Loucy (cell line): ENCODE data around the gene RAI14.
A peak's percentile ranks its signal among the peaks of the same experiment; 100 is the strongest.

Experiments
- H2AFZ ChIP-seq: fragments of 200-600 bp; sonication (generic); 2 replicates; pipeline ENCODE4 v1.6.0; 2016; ENCODE audit warnings: antibody characterized with exemption, mild to moderate bottlenecking, low read length, moderate library complexity
- H3F3A ChIP-seq: fragments of 200-600 bp; 2 replicates; pipeline ENCODE4 v1.6.0; 2016; ENCODE audit warnings: antibody characterized with exemption, low read depth, mild to moderate bottlenecking
- H3K27me3 ChIP-seq: fragments of 200-600 bp; sonication (generic); 2 replicates; pipeline ENCODE4 v1.6.1; 2014; ENCODE audit warnings: low read length, mild to moderate bottlenecking; ENCODE audit not compliant: insufficient read depth, poor library complexity, severe bottlenecking
- H3K36me3 ChIP-seq: fragments of 200-600 bp; sonication (generic); 2 replicates; pipeline ENCODE4 v1.6.1; 2016; ENCODE audit warnings: low read length; ENCODE audit not compliant: insufficient read depth
- H3K4me1 ChIP-seq: fragments of 200-600 bp; sonication (generic); 2 replicates; pipeline ENCODE4 v1.5.1; 2014; ENCODE audit warnings: low read length, mild to moderate bottlenecking; ENCODE audit not compliant: insufficient read depth, poor library complexity, severe bottlenecking
- H3K4me2 ChIP-seq: fragments of 200-600 bp; sonication (generic); 2 replicates; pipeline ENCODE4 v1.6.0; 2014; ENCODE audit warnings: antibody characterized with exemption, low read length, low read depth, mild to moderate bottlenecking; ENCODE audit not compliant: poor library complexity, severe bottlenecking
- H3K4me3 ChIP-seq: fragments of 200-600 bp; sonication (generic); 2 replicates; pipeline ENCODE4 v1.5.1; 2014; ENCODE audit warnings: low read length, mild to moderate bottlenecking, mixed read lengths; ENCODE audit not compliant: poor library complexity, severe bottlenecking
- H3K79me2 ChIP-seq: fragments of 200-600 bp; sonication (generic); 2 replicates; pipeline ENCODE4 v1.6.1; 2014; ENCODE audit warnings: low read length; ENCODE audit not compliant: insufficient read depth
- H3K9ac ChIP-seq: fragments of 200-600 bp; sonication (generic); 2 replicates; pipeline ENCODE4 v1.6.0; 2014; ENCODE audit warnings: mild to moderate bottlenecking, low read depth, low read length, moderate library complexity; ENCODE audit not compliant: poor library complexity, severe bottlenecking
- H3K9me2 ChIP-seq: fragments of 200-600 bp; sonication (generic); replicated peaks from 2 replicates; pipeline ENCODE4 v1.6.1; 2016; ENCODE audit warnings: low read depth, low read length, mixed read lengths
- H3K9me3 ChIP-seq: fragments of 200-600 bp; sonication (generic); 2 replicates; pipeline ENCODE4 v1.6.1; 2014; ENCODE audit warnings: mild to moderate bottlenecking, antibody characterized with exemption, low read length, low read depth; ENCODE audit not compliant: insufficient read depth
- H4K20me1 ChIP-seq: fragments of 200-600 bp; sonication (generic); 2 replicates; pipeline ENCODE4 v1.6.0; 2014; ENCODE audit warnings: antibody characterized with exemption, low read length, mild to moderate bottlenecking; ENCODE audit not compliant: insufficient read depth, poor library complexity, severe bottlenecking
- EZH2phosphoT487 ChIP-seq: fragments of 200-600 bp; IDR thresholded peaks from 2 replicates; pipeline ENCODE4 v1.6.1; 2018; ENCODE audit warnings: antibody characterized with exemption, mild to moderate bottlenecking, moderate library complexity, borderline replicate concordance
- TF ChIP-seq, protein P1 (sequence below): fragments of 200-600 bp; sonication (generic); conservative IDR thresholded peaks from 2 replicates; pipeline ENCODE4 v1.5.1; 2014; ENCODE audit warnings: mild to moderate bottlenecking, antibody characterized with exemption, low read length

RAI14 gene

DNA sequence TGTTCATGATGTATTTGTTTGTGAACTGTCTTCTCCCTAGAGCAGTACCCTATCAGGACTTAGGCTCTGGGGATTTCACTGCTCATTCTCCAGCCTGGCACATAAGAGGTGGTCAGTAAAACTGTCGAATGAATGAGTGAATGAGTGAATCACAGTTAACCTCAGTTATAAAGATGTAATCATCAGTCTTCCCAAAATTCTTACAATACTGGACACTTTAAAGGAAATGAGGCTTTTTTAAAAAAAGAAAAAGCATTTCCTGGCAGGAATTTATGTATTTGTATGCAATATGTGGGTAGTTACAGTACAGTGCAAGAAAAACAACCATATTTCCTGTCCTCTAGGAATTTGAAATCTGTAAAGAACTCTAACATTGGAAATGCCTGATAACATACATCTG, 59.6 kb downstream of the RAI14 start:
- Histone ChIP-seq H4K20me1 (no peaks in the 10 kb centered on the region), H3K9ac (no peak overlapping the region), H3F3A (no peaks in the 10 kb centered on the region), H3K4me3 (no peak overlapping the region), H3K4me1 (peaks cover 20% of the 10 kb centered on the region), H2AFZ (no peak overlapping the region), H3K27me3 (no peaks in the 10 kb centered on the region), H3K9me3 (no peaks in the 10 kb centered on the region), H3K9me2 (no peaks in the 10 kb centered on the region), H3K79me2 (no peaks in the 10 kb centered on the region), H3K4me2 (no peak overlapping the region), H3K36me3 (no peaks in the 10 kb centered on the region)
- TF ChIP-seq EZH2phosphoT487: no peak
- TF ChIP-seq, protein P1, sequence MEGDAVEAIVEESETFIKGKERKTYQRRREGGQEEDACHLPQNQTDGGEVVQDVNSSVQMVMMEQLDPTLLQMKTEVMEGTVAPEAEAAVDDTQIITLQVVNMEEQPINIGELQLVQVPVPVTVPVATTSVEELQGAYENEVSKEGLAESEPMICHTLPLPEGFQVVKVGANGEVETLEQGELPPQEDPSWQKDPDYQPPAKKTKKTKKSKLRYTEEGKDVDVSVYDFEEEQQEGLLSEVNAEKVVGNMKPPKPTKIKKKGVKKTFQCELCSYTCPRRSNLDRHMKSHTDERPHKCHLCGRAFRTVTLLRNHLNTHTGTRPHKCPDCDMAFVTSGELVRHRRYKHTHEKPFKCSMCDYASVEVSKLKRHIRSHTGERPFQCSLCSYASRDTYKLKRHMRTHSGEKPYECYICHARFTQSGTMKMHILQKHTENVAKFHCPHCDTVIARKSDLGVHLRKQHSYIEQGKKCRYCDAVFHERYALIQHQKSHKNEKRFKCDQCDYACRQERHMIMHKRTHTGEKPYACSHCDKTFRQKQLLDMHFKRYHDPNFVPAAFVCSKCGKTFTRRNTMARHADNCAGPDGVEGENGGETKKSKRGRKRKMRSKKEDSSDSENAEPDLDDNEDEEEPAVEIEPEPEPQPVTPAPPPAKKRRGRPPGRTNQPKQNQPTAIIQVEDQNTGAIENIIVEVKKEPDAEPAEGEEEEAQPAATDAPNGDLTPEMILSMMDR: no peak

DNA sequence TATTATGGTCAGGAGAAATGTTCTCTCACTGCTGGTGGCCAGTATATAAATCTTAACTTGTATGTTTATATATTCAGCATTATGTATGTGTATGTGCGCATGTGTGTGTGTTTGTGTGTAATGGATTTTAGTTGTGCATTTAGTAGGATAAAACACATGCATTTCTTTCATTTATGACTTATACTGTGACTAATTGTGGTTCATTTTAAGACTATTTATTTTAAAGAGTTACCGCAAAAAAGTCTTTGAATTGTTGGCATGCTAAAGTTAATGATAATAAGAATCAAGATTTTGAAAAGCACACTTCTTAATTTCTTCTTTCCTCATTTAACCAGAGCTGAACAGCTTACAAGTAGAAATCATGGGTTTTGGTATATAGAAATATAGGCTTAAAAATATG, 60.9 kb downstream of the RAI14 start:
- Histone ChIP-seq H3K79me2 (no peaks in the 10 kb centered on the region), H3K4me2 (no peak overlapping the region), H3K9me3 (no peaks in the 10 kb centered on the region), H2AFZ (no peak overlapping the region), H3K27me3 (no peaks in the 10 kb centered on the region), H3K4me3 (no peak overlapping the region), H4K20me1 (no peaks in the 10 kb centered on the region), H3K9ac (no peak overlapping the region), H3K36me3 (no peaks in the 10 kb centered on the region), H3K9me2 (no peaks in the 10 kb centered on the region), H3F3A (no peaks in the 10 kb centered on the region), H3K4me1 (peaks cover 20% of the 10 kb centered on the region)
- TF ChIP-seq, protein P1: no peak
- TF ChIP-seq EZH2phosphoT487: no peak

DNA sequence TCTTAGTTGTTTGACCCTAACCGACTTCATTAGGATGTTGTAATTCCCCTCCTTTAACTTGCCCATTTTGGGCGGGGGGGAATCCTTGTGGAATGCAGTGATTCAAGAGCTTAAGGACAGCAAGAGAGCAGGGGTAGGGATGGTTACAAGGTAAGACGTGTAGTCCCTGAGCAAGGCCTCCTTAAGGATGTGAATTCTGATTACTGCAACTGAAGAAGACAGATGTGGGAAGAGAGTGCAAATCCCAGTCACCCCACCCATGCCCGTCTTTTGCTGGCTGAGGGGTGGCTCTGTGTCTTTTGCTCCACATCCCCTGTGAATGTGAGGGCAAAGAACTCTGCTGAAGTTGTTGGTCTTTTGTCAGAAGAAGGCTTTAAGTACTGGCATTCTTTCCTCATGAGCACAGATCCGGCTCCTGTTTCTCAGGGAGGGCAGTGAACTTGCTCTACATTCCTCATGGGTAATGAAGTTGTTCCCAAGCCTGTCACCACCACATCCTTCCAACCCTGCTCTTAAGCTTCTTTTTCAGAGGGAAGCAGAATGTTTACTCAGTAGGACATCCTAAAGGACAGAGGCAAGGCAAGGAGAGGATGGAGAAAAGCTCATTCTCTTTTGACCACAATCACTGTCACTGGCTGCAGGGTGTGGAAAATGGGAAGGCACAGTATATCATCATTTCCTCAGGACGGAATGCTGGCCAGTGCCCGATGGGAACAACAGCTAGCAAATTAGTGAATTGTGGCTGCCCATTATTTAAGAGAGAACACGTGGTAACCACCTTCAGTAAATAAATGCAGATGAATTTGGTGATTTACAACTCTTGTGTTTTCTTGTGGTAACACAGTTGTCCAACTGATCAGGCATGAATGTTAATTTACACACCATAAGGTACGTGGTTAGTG, 61.5 kb downstream of the RAI14 start:
- Histone ChIP-seq H3K4me1 (peaks cover 20% of the 10 kb centered on the region), H3F3A (no peaks in the 10 kb centered on the region), H3K9me3 (no peaks in the 10 kb centered on the region), H3K27me3 (no peaks in the 10 kb centered on the region), H3K9me2 (no peaks in the 10 kb centered on the region), H3K36me3 (no peaks in the 10 kb centered on the region), H3K4me3 (no peak overlapping the region), H2AFZ (peak overlapping the region; percentile 14; the same call in 1 of the 2 replicates), H3K4me2 (peak overlapping the region; percentile 61), H3K9ac (no peak overlapping the region), H4K20me1 (no peaks in the 10 kb centered on the region), H3K79me2 (no peaks in the 10 kb centered on the region)
- no peak for TF ChIP-seq EZH2phosphoT487
- TF ChIP-seq, protein P1: no peak
